Measurements from ENCODE around the gene NRXN3.

NRXN3 gene

DNA sequence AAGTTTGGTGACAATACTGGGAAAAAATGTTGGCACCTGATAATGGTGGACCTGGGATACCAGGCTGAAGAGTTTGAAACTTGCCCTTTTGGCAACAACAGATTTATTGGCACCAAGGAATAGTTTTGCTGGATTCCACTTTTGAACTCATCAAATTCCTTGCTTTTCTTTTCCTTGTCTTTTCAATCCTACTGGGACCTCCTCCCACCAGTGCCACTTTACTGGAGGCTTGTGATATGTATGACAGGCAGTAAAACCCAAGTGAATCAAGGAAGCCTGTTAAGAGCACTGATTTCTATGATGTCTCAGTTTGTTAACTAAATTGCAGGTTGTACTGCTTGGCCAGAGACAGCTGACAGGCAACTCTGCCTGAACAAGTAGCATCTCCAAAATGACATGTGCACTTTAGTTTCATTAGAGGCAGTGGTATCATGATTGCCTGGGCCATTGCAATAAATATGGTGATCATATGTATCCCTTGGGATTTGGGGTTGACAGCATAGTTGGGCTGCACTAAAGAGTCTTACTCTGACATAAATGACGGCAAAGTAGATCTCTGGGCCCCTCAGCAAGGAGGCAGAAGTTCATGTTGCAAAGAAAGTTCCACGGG lies 1475.7 kb downstream of the NRXN3 start:
- DNase-seq (ENCODE audit: low read depth in 2 of 2, low spot score in 1 of 2) = no peak

GRCh38 chr14:79649856-79650255 lies 1479.7 kb downstream of the NRXN3 start:
- DNase-seq (ENCODE audit: low read depth in 2 of 2, low spot score in 1 of 2) = no peak

GRCh38 chr14:79652513-79653307 lies 1482.5 kb downstream of the NRXN3 start:
- DNase-seq (ENCODE audit: low read depth in 2 of 2, low spot score in 1 of 2) = no peak

DNA sequence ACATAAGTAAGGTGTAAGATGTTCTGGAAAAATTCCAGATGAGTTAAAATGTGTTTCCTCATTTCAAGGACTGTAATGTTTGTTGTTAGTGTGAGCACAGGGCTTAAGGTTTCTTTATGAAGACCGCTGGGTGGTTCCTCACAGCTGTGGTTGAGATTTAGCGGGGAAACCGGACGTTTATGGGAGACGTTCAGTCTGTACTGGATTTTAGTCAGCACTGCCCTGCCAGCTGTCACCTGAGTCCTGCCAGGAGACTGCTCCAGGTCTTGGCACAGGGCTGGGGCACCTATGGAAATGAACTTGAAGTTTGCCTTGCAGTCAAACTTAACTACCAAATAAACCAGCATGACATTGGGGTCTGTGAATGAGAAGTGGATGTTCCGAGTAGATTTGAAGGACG lies 1485.9 kb downstream of the NRXN3 start:
- DNase-seq (ENCODE audit: low read depth in 2 of 2, low spot score in 1 of 2) = no peak

DNA sequence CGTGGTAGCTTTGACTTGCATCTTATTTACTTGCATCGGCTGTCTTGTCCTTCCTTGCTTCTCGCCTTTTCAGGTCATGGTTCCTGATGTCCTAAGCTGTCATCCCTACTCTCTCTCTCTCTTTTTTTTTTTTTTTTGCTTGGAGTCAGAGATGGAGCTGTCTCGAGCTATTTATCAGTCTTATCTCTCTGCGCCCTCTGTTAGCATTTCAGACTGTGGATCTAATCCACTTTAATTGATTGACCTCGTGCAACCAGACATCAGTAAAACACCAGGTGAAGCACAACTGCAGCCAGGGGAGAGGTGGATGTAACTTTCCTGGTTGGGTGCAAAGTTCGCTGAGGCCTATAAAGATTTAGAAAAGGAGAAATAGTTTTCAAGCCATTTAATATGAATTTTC lies 1486.3 kb downstream of the NRXN3 start:
- DNase-seq (ENCODE audit: low read depth in 2 of 2, low spot score in 1 of 2) = no peak

DNA sequence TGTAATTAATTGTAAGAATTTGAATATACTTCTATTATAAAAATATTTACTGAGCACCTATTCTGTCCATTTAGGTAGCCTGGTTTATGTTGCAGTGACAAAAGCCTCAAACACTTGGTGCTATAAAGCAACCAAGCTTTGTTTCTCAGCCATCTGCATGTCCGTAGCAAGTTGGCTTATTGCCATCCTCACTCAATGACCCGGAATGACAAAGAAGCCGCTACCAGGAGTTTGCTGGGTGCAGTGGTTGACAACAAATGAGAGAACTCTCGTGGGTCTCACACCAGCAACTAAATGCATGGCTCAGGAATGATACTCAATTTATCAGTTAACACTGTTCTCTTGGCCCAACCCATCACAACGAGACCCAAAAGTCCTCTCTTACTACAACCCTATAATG lies 1488.0 kb downstream of the NRXN3 start:
- no peak for DNase-seq (ENCODE audit: low read depth in 2 of 2, low spot score in 1 of 2)

DNA sequence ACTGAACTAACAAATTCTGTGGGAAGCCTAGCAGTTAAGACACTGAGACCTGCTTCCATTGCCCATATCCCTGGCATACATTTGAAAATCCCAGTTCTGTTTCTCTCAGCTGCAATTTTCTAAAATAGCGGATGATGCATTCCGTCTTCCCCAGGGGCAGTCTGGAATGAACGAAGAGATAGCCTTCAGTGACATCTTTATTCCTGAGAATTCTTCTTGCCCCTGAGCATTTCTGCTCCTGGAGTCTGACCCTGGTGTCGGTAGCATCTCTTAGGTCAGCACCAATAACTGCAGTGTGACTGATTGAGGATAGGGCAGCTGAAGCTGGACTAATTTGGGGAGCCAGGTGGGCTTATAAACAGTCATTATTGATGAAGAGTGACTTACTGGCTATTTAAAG lies 1488.6 kb downstream of the NRXN3 start:
- DNase-seq (ENCODE audit: low read depth in 2 of 2, low spot score in 1 of 2) = no peak

DNA sequence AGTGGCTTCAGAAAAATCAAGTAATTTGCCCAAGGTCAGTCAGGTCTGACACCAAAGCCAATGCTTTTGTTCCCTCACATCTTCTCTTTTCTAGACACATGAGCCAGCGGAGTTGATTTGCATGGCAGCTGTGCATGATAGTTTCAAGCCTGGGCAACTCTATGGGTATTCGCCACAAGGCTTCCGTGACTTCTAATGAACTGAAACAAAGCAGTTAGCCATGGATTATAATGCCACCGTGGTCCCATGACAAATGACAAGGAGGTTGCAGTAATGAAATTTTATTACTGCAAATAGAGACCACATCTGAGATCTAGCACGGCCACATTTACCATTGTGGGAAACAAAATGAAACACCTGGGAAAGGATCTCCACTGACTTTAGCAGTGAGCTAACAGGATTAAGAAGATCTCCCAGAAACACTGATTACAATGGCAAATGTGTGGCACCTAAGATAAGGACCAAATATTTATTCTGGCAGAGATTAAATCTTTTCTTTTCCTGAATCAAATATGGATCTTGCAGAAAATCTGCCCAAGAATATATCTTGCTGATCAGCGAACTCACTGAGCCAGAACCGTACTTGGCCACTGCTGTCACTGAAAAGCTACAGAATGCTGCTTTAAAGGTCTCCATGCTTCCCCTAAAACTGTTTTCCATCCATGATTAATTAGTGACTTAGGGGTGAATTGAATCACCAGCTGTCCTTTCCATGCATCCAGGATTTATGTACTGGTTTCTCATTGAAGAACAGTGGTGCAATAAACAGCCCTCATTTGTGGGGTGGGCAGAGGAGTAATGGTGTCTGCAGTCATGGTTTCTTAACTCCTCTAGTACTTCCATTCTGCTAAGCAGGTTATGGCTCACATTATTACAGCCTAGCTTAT lies 1490.1 kb downstream of the NRXN3 start:
- no peak for DNase-seq (ENCODE audit: low read depth in 2 of 2, low spot score in 1 of 2)

DNA sequence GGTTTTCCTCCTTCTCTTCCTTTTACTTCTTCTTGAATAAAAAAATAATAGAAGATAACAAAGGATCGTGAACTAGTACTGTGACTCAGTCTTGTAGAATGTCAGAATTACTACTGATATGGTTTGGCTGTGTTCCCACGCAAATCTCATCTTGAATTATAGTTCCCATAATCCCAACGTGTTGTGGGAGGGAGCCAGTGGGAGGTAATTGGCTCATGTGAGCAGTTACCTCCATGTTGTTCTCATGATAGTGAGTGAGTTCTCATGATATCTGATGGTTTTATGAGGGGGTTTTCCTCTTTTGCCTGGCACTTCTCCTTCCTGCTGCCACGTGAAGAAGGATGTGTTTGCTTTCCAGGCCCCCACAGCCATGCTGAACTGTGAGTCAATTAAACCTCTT lies 1491.6 kb downstream of the NRXN3 start:
- no peak for DNase-seq (ENCODE audit: low read depth in 2 of 2, low spot score in 1 of 2)

GRCh38 chr14:79663453-79663852 lies 1493.3 kb downstream of the NRXN3 start:
- no peak for DNase-seq (ENCODE audit: low read depth in 2 of 2, low spot score in 1 of 2)

DNA sequence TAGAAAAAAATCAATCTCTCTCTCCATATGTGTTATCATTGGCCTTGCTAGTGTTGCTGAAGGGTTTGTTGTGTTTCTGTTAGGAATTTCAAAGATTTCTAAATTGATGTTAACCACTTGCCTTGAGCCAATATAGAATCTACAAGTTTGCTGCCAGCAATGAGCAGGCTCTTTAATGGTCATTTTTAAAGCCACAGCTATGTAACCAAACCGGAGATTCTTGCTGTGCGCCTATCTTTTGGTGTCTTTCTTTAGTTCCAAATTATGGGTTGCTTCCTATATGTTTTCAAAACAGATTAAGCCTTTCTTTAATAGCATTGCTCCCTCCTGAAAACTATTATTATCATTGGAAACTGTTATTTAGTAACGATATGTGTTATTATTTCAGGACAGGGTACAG lies 1495.4 kb downstream of the NRXN3 start:
- DNase-seq (ENCODE audit: low read depth in 2 of 2, low spot score in 1 of 2) = no peak

GRCh38 chr14:79668951-79669350 lies 1498.8 kb downstream of the NRXN3 start:
- no peak for DNase-seq (ENCODE audit: low read depth in 2 of 2, low spot score in 1 of 2)

DNA sequence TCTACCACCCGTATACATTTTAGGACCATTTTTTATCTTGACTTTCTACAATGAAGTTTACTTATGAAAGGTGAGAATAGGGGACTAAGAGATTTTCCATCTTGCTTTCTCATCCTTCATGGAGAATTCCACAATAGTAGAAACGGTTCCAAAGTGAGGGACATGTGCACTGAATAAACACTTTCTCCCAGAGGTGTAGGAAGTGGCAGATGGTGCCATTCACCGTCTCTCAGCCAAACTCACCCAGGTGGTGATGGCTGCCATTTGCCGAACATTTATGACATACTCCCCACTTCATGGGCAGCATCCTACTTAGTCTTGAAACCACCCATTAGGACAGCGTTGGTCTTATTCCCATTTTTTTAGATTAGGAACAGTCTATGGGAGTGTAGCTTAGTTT lies 1500.6 kb downstream of the NRXN3 start:
- no peak for DNase-seq (ENCODE audit: low read depth in 2 of 2, low spot score in 1 of 2)

DNA sequence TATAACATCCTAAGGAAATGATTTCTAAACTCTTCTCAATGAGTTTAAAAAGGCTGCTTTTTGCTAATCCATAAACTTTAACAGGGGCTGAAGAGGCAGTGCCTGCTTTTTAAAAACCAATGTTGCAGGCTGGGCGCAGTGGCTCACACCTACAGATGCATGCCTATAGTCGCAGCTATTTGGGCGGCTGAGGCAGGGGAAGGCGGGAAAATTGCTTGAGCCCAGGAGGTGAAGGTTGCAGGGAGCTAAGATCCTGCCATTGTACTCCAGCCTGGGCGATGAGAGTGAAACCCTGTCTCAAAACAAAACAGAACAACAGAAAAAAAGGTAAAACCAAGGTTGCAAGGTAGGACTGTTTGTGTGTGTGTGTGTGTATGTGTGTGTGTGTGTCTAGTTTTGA lies 1509.9 kb downstream of the NRXN3 start:
- no peak for DNase-seq (ENCODE audit: low read depth in 2 of 2, low spot score in 1 of 2)

DNA sequence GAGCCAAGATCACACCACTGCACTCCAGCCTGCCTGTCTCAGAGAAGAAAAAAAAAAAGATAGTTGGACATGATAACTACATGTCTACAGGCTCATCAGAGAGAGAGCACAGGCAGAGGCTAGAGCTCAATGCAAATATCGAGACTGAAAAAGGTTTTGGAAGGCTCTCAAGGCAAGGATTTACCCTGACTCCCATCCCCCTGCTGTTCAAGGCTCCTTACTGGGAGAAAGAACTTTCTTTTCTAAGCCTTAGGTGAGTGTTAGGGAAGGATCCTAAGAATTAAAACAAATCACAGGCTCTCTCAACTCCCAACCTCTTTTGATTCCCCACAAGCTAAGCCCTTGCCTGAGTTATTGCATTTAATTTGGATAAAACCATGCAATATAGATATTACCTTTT lies 1516.0 kb downstream of the NRXN3 start:
- no peak for DNase-seq (ENCODE audit: low read depth in 2 of 2, low spot score in 1 of 2)

GRCh38 chr14:79690960-79691359 lies 1520.8 kb downstream of the NRXN3 start:
- DNase-seq (ENCODE audit: low read depth in 2 of 2, low spot score in 1 of 2) = no peak

- DNase-seq (ENCODE audit: low read depth in 2 of 2, low spot score in 1 of 2) = no peak
Measured at GRCh38 chr14:79693935-79694334, 1523.8 kb downstream of the NRXN3 start.

GRCh38 chr14:79695307-79695706 lies 1525.1 kb downstream of the NRXN3 start:
- no peak for DNase-seq (ENCODE audit: low read depth in 2 of 2, low spot score in 1 of 2)

DNA sequence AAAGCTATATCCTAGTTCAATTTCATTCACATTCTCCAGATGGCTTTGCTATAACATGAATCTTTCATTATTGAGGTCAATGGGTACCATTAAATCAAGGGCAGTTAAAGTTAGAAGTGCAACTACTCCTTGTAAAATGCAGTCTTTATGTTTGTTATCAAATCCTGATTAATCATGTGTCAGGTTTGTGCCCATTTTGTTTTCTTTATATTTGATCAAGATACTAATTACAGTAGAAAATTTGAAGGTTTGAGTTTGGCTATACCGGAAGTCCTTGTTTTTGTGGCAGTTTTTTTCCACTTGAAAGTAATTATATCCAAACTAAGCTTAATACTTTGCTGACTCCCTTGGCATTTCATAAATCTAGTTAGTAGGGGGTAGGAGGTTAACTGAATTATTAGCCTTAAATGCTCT lies 1528.1 kb downstream of the NRXN3 start:
- no peak for DNase-seq (ENCODE audit: low read depth in 2 of 2, low spot score in 1 of 2)

DNA sequence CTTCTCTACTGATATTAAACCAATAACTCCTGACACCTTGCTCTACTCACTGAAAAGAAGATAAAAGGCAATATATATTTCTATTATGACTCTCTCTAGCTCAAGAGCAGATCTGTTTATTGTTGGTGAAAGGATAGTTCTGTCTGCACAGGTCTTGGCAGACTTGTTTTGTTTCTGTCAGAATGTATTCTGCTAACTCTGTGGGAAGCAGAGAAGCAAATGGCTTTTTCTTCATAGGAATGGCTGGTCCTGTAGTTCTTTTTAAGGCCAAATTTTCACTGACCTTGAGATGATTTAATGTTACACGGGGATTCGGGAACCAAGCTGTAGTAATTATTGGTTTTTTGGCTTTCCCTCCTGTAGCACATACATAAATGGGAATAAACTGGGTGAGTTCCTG lies 1529.0 kb downstream of the NRXN3 start:
- no peak for DNase-seq (ENCODE audit: low read depth in 2 of 2, low spot score in 1 of 2)

- DNase-seq (ENCODE audit: low read depth in 2 of 2, low spot score in 1 of 2) = no peak
Measured at GRCh38 chr14:79701371-79701770, 1531.2 kb downstream of the NRXN3 start.

- no peak for DNase-seq (ENCODE audit: low read depth in 2 of 2, low spot score in 1 of 2)
Measured at GRCh38 chr14:79702197-79702596, 1532.0 kb downstream of the NRXN3 start.

Measured in stimulated activated CD8-positive, alpha-beta memory T cell treated with anti-CD3 and anti-CD28 coated beads, Interleukin-4, amount 100 ng/mL, for 1 hour (primary cell).